TTC549 (cell line): ENCODE measurements around the gene LDAH.

Source experiments
- FAIRE-seq: peaks from 2 replicates; lab custom pipeline; 2012; peaks lifted over from hg19 to GRCh38; lab: Jason Lieb, UNC

The LDAH gene

GRCh38 chr2:20680744-20681375 lies 142.0 kb downstream of the LDAH start:
- no peak for FAIRE-seq

GRCh38 chr2:20678780-20679179 lies 144.1 kb downstream of the LDAH start:
- FAIRE-seq: no peak

GRCh38 chr2:20678086-20678395 lies 144.9 kb downstream of the LDAH start:
- no peak for FAIRE-seq

- no peak for FAIRE-seq
These were observed 145.4 kb downstream of the LDAH start for GRCh38 chr2:20677301-20678085.

DNA sequence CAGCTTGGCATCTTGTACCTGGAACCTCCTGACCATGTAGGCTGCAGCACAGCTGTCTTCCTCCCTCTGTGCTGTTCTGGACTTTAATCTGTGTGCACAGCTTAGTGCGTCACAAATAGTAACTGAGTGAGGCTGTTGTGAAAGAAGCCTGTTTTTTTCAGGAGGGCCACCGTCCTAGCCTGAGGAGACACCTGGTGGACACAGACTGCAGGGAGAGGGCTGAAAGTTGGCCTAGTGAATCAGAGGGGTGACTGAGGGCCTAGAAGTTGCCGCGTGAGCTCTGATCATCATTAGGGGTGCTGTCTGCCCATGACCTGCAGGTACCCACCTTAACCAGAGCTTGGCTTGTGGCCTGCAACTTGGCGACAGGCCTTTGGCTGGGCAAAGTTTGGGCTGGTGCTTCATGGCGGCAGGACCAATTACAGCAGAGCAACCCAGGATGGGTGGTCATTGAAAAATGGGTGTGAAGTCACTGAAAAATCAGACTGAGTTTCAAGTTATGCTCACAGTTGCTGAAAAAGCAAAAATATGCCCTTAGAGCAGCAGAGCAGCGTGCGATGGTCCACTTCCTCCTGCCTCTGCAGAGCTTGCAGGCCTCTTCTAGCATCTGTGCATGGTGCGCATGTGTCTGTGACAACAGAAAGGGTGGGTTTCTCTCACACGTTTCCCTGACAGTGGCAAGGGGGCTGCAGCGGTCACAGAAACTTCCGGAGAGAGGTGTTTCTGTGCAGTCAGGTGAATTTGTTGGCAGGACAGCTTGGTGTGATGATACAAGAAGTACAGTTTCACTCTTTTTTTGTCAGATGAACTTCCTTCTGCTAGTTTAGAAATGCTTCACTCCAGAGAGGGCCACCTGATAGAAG lies 146.3 kb downstream of the LDAH start:
- no peak for FAIRE-seq

- no peak for FAIRE-seq
These were observed 147.1 kb downstream of the LDAH start for GRCh38 chr2:20675701-20676352.

DNA sequence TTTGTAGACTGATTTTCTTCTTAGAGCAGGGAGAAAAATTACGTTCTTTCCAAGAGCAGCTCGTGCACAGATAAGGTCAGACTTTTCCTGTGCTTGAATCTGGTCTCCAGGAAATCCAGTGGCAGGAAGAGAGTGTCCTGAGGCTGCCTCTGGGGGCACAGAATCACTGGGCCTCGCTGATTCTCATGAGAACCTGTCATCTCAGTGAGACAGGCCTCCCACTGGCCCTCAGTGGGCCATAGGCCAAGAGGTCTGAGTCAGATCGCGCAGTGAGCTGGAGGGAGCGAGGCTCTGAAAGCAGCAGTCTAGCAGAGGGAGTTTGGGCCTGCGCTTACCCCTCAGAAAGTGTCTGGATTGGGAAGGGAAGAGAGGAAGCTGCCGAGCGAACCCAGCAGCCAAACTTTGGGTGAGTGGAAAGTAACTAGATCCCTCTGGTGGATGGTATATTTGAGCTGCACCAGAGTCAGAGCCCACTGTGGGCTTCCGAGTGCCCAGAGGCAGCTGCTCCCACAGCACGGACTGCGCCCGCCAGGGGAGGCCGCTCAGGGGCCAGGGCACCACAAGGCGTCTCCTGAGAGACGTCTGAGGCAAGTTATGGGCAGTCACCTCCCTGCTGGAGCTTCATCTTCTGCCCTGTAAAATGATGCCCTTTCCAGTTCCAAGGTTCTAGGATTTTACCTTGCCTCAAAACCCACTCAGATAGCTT lies 147.8 kb downstream of the LDAH start:
- FAIRE-seq: no peak

DNA sequence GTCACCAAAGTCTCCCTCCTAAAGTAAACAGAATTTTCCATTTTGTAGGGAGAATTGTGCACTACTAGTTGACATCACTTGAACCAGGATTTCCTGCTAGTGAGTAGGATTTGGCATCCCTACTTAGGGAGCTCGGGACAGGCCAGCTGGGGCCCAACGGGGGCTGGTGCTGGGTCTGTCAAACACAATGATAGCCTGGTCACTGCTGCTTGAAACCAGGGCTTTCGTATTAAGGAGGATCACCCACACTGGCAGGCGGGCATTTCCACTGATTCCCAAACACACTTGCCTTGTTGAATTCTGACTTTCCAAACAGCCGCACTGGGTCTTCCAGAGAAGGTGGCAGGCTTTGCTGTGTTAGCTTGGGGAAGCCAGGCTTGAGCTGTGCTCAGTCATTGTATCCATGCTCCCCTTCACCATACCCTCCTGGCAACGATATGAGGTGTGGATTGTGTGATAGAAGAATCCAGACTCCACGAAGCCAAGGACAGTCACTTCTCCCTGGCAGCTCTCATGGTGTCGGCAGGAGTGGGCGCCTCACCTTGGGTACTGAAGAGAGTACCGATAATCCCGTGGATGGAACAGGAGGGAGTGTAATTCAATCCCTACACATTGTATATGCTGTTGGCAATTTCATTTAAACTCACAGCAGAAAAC lies 148.5 kb downstream of the LDAH start:
- no peak for FAIRE-seq

DNA sequence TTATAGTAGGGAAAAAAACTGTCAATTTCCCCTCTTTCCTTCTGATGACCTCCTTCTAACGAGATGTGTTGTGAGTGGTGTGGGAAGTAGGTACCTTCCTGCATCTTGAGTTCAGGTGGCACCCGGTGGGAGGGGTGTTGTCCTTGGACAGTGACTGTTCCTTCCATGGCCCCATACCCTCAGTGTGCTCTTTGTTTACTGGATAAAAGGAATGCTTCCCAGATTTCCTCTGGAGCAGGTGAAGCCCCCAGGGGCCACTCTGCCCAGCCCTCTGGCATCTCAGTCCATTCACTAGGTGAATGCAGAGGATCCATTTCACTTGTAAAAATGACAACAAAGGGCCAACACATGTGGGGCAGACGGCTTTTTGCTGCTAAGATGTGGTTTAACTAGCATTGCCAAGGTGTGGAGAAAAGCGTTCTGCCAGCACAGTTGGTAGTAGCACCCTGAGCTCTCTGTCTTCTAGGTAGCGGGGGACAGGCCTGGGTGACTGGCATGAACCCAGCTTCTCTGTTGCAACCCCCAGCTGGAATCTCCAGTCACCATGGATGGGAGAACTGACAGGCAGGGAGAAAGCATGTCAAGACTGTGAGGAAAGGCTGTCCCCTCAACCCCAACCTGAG lies 149.1 kb downstream of the LDAH start:
- FAIRE-seq: no peak

- FAIRE-seq: no peak
These were observed 150.5 kb downstream of the LDAH start for GRCh38 chr2:20672201-20672951.

DNA sequence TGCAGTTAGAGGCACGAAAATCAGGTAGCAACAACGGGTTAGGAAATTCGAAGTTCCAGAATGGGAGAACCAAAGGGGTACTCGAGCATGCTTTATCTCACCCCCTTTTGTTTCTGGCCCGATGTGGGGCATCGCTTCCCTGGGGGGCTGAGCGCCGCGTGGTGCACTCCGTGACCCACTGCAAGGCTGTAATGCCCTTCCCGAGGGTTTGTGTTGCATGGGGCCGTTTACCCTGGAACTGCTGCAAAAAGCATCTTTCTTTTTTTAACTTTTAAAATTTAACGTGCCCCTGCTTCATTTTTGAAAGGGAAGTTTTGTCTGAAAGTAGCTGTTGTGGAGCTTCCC lies 151.2 kb downstream of the LDAH start:
- FAIRE-seq: no peak

- no peak for FAIRE-seq
These were observed 151.7 kb downstream of the LDAH start for GRCh38 chr2:20671036-20671735.

DNA sequence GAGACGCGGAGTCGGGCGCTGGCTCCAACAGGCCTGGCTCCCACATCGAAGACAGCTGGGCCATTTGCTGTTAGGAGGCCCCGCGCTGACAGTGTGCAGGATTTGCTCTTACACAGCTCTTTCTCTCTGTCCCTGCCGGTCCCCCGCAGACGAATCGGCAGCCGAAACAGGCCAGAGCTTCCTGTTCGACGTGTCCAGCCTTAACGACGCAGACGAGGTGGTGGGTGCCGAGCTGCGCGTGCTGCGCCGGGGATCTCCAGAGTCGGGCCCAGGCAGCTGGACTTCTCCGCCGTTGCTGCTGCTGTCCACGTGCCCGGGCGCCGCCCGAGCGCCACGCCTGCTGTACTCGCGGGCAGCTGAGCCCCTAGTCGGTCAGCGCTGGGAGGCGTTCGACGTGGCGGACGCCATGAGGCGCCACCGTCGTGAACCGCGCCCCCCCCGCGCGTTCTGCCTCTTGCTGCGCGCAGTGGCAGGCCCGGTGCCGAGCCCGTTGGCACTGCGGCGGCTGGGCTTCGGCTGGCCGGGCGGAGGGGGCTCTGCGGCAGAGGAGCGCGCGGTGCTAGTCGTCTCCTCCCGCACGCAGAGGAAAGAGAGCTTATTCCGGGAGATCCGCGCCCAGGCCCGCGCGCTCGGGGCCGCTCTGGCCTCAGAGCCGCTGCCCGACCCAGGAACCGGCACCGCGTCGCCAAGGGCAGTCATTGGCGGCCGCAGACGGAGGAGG lies 152.4 kb downstream of the LDAH start:
- no peak for FAIRE-seq

DNA sequence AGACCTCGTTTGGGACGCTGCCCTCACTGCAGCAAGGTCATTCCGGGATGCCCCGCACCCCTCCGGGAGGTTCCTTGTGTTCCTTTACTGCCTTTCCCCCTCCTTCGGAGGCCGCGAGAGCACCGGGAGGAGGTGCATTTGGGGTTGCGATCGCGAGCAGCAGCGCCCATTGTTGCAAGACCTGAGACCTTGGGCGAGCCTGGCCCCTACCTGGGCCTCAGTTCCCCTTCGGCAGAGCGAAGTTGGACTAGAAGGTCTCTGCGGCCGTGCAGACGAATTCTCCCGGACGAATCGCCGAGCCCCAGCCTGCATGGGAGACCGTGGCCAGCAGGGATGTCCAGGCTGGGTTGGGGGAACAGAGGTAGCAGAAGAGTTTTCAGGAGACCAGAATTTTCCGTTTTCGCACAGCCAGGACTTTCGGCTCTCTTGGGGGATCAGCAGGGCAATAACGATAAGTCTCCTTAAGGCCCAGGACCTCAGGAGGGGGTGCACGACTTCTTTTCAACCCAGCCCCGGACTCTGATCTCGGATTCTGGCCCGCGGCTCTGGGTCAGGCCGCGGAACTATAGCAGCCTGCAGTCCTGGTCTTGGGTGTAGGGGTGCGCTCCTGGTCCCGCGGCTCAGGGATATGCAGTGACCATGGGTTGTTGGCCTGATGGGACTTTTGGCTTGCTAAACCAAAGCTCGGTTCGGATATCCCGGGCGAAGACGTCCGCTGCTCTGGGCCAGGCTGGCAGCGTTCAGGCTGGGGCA lies 153.2 kb downstream of the LDAH start:
- FAIRE-seq: no peak

- FAIRE-seq: no peak
These were observed 153.9 kb downstream of the LDAH start for GRCh38 chr2:20668871-20669475.

DNA sequence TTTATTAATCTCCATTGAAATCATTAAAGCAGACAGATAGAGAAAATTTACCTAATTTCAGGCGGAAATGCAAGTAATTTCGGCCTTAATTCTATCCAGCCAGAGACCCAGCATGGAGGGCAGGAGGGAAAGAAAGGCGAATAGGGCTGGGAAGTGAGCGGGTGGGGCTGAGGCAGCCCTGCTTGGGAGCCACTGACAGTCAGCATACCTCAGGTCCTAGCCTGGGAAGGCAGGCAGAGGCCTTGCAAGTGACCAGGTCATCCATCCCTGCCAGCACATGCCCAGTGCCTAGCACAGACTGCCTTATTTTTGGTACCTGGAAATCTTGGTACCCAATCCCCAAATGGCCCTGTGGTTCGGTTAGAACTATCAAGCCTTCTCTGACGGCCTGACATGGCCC lies 154.4 kb downstream of the LDAH start:
- no peak for FAIRE-seq

DNA sequence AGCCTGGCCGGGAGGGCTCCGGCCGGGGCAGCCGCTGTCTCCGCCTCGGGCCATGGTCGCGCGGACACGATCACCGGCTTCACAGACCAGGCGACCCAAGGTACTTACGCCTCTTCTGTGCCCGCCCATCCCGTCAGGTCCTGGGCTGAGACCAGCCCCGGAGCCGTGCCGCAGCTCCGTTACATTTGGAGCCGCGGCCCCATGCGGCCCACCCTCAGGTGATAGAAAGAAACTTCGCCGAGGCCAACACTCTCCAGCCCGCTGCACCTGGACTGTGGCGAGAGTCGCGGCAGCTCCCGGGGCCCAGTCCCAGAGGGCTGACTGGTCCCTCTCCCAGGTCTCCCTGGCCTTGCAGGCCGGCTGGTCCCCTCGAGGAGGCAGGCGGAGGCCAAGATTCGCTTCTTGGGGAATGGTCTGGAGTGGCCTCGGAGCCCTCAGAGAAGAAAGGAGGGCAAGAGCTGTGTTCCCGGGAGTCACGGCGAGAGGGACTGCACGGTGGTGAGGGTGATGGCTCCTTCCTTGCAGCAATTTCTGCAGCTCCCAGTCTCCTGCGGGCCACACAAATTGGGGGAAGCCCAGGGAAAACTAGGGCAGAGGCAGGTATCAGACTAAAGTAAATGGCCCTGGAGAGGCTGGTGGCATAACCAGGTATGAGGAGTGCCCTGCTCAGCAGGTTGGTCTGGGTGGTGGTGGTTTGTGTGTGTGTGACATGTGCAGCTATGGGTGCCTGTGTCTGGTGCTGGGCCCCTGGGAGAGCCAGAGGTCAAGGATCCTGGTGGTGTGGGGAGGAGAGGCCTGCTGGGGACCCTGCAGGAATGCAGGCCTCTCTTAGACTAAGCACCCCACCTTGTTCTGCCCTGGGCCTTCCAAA lies 155.1 kb downstream of the LDAH start:
- FAIRE-seq: no peak
